ENCODE data around the gene RABAC1. TPM values are rescaled to one million over a fixed set of nuclear protein-coding genes. Genes with fewer than 3 reads are reported as not detected.

Gene RABAC1
- total and polyA plus RNA-seq, 9 of the 15 experiments (the other 6 are each of a cell fraction or from before 2014, with no cell fraction given) = 2.4 to 28.1 (median 9.3) TPM

DNA sequence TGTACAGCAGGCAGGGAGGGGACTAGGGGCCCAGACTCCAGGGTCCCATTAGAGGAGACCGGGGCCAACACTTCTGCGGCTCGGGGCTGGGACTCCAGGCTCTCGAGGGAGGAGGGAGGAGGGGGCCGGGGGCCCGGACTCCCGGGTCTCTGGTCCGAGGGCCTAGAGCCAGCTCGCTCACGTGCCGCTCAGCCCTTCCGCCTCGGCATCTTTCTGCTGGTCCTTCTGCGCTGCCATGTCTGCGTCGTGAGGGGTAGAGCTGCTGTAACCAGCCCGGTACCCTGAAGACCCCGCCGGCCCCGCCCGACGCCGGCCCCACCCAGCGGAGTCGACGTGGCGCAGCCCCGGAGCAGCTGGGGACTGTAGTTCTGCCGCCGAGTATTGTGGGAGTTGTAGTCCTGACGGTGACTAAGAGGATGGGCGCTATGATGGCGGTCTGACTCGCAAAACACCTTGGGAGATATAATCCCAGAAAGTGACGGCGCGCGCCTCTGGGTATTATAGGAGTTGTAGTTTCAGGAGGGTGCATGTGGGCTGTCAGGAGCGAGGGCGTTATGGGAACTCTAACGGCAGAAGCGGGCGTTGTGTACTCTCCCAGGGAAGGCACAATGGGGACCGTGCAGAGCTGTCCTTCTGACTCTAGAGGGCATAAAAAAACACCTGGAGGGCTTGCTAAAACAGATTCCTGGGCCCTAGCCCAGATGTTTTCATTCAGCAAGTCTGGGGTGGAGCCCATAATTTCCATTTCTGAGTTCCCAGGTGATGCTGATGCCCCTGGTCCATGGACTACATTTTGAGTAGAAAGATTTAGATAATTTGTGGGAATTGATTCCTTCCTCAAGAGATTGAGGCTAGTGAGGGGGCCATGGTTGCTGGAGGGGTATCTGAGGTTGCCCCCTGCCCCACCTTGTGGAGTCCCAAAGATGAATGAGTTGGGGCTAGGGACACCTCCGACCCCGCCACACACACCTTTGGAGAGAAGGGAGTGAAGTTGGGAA, at the start of gene RABAC1 (continued):
- TF ChIP-seq ZNF584 (CRISPR knock-in tag; IDR thresholded peaks at IDR 0.05; ENCODE audit: low read depth) (no peak), SIX5 (IDR thresholded peaks at IDR 0.05; ENCODE audit: borderline replicate concordance in 1 of 2, insufficient read depth in 1 of 2, low read depth in 1 of 2, low read length in 2 of 2) (peak; percentile 96), MEIS2 (IDR thresholded peaks at IDR 0.05; ENCODE audit: partially characterized antibody) (no peak), ZNF324 (CRISPR knock-in tag; IDR thresholded peaks at IDR 0.05) (no peak), WHSC1 (IDR thresholded peaks at IDR 0.05; ENCODE audit: low read length) (no peak), DACH1 (IDR thresholded peaks at IDR 0.05; ENCODE audit: partially characterized antibody) (no peak), ZNF75A (CRISPR knock-in tag; IDR thresholded peaks at IDR 0.05) (0 out of 2 replicates have a peak, but pooled peaks have one; percentile 14), CBX8 (IDR thresholded peaks at IDR 0.05; ENCODE audit: borderline replicate concordance, extremely low read depth, low read depth, low read length, poor library complexity, severe bottlenecking) (no peak), MEF2A (IDR thresholded peaks at IDR 0.05; ENCODE audit: control insufficient read depth, low read depth, low read length) (no peak), EWSR1 (IDR thresholded peaks at IDR 0.05; ENCODE audit: borderline replicate concordance, low read depth, partially characterized antibody) (no peak), BHLHE40 (IDR thresholded peaks at IDR 0.05; ENCODE audit: low read length) (peak; percentile 70), ZNF408 (CRISPR knock-in tag; IDR thresholded peaks at IDR 0.05; ENCODE audit: low read depth) (no peak)
- TF ChIP-seq, protein P1, sequence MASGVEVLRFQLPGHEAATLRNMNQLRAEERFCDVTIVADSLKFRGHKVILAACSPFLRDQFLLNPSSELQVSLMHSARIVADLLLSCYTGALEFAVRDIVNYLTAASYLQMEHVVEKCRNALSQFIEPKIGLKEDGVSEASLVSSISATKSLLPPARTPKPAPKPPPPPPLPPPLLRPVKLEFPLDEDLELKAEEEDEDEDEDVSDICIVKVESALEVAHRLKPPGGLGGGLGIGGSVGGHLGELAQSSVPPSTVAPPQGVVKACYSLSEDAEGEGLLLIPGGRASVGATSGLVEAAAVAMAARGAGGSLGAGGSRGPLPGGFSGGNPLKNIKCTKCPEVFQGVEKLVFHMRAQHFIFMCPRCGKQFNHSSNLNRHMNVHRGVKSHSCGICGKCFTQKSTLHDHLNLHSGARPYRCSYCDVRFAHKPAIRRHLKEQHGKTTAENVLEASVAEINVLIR (CRISPR knock-in tag; IDR thresholded peaks at IDR 0.05) = peak; percentile 76
- TF ChIP-seq, protein P2, sequence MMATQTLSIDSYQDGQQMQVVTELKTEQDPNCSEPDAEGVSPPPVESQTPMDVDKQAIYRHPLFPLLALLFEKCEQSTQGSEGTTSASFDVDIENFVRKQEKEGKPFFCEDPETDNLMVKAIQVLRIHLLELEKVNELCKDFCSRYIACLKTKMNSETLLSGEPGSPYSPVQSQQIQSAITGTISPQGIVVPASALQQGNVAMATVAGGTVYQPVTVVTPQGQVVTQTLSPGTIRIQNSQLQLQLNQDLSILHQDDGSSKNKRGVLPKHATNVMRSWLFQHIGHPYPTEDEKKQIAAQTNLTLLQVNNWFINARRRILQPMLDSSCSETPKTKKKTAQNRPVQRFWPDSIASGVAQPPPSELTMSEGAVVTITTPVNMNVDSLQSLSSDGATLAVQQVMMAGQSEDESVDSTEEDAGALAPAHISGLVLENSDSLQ (IDR thresholded peaks at IDR 0.05) = peak; percentile 63
- TF ChIP-seq, protein P3, sequence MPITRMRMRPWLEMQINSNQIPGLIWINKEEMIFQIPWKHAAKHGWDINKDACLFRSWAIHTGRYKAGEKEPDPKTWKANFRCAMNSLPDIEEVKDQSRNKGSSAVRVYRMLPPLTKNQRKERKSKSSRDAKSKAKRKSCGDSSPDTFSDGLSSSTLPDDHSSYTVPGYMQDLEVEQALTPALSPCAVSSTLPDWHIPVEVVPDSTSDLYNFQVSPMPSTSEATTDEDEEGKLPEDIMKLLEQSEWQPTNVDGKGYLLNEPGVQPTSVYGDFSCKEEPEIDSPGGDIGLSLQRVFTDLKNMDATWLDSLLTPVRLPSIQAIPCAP (CRISPR knock-in tag; IDR thresholded peaks at IDR 0.05; ENCODE audit: borderline replicate concordance) = no peak
- TF ChIP-seq, protein P4, sequence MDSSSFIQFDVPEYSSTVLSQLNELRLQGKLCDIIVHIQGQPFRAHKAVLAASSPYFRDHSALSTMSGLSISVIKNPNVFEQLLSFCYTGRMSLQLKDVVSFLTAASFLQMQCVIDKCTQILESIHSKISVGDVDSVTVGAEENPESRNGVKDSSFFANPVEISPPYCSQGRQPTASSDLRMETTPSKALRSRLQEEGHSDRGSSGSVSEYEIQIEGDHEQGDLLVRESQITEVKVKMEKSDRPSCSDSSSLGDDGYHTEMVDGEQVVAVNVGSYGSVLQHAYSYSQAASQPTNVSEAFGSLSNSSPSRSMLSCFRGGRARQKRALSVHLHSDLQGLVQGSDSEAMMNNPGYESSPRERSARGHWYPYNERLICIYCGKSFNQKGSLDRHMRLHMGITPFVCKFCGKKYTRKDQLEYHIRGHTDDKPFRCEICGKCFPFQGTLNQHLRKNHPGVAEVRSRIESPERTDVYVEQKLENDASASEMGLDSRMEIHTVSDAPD (CRISPR knock-in tag; IDR thresholded peaks at IDR 0.05) = no peak
